HG03558 (cell line): ENCODE measurements around the gene CRCP.
"Not testable (repeated sequence)": the region's sequence is repeated elsewhere in the genome, so short reads cannot be mapped to it uniquely, and the experiment has no call there.

Source experiments
- ATAC-seq: cut with Tn5 transposase; IDR thresholded peaks from one replicate; pipeline ENCODE4 v1.9.1; 2021; ENCODE audit warnings: moderate number of reproducible peaks; ENCODE audit not compliant: unreplicated experiment; ENCODE audit errors: extremely low read depth

The CRCP gene

DNA sequence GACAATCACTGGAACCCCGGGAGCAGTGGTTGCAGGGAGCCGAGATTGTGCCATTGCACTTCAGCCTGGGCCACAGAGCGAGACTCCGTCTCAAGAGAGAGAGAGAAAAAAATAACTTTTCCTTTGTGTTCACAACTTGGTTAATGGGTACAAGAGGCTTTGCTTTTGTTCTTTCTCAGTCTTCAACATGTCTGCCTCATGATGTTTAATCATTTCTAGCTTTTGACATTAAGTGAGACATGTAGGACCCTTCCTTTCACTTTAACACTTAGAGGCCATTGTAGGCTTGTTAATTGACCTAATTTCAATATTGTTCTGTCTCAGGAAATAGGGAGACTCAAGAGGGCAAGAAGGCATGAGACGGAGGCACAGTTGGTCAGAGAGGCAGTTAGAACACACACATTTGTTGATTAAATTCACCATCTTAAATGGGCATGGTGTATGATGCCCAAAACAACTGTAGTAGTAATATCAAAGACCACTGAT, 9.3 kb upstream of the CRCP start:
- ATAC-seq, result no peak

DNA sequence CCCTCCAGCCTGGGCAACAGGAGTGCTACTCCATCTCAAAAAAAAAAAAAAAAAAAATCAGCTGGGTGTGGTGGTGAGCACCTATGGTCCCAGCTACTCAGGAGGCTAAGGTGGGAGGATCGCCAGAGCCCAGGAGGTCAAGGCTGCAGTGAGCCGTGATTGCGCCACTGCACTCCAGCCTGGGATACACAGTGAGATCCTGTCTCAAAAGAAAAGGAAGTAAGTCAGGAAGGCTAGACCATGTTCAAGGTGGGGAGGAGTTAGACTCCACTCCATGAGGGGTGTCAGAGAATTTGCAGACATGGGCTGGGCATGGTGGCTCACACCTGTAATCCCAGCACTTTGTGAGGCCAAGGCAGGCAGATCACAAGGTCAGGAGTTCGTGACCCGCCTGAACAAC, 6.2 kb upstream of the CRCP start:
- not testable (repeated sequence) for ATAC-seq

DNA sequence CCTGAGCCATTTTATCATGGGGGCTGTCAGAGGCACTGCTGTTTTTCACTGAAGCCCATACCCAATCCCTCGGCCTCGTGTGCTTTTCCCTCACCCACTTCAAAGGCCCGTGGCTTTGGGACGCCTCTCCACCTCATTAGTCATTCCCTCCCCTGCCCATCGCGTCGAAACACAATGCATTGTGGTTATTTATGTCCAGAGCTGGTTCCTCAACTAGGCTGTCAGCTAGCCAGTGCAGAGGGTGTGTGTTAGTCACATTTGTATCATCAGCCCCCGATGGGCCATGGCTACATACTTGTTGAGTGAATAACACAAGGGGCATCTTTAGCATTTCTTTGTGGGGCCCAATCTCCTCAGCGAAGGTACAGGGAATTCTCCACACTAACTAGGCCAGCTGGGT, 3.8 kb upstream of the CRCP start:
- no peak for ATAC-seq

DNA sequence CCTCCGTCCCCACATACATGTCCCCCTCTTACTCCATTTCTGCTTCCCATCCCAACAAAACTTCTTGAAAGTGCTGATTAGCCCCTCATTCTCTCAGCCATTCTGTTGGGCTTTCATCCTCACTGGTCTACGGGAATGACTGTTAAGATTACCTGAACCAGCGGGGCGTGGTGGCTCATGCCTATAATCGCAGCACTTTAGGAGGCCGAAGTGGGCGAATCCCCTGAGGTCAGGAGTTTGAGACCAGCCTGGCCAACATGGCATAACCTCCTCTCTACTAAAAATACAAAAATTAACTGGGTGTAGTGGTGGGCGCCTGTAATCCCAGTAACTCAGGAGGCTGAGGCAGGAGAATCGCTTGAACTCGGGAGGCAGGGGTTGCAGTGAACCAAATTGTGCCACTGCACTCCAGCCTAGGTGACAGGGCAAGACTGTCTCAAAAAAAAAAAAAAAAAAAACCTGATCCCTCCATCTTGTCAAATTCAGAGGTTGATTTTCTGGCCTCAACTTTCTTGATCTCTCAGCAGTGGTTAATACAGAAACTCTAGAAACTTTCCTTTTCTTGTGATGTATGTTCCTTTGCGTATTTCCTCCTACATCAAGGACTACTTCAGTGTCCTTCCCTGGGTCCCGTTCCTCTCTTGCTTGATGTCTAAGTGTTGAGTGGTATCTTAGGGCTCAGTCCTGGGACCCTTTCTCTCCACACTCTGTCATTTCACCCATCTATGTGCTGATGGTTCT, 2.2 kb downstream of the CRCP start:
- not testable (repeated sequence) for ATAC-seq

DNA sequence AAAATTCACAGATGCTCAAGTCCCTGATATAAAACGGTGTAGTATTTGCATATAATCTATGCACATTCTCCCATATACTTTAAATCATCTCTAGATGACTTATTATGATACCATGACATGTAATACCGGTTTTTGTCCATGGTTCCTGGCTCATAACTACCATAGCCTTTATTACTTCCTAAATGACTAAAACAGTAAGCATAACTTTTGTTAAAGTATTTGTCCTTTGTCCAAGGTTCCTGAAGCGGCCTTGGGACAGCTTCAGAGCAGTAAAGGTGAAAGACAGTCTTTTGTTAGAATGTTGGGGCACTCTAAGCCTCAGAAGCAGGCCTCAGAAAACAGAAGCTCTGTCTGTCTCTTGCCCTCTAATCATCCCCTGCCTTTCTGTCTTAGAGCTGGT, 4.0 kb downstream of the CRCP start:
- ATAC-seq, result no peak

DNA sequence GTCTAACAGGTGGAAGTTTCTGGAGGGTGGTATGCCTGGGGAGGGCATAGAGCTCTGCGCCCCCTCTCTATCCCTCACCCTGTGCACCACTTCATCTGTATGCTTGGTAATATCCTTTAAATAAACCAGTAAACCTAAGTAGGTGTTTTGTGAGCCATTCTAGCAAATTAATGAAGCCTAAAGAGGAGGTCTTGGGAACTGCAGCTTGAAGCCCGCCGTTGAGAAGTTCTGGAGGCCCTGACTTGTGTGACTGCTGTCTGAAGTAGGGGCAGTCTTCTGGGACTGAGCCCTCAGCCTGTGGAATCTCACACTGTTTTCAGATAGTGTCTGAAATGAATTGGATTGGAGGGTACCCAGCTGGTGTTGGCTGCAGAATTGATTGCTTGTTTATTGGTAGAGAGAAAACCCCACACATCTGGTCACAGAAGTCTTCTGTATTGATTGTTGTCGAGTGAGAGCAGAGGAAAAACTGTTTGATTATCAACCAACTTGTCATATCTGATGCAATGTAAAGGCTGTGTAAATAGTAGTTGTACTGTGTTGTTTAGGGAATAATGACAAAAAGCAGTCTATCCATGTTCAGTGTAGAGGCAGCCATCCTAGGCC, 4.7 kb downstream of the CRCP start:
- no peak for ATAC-seq

DNA sequence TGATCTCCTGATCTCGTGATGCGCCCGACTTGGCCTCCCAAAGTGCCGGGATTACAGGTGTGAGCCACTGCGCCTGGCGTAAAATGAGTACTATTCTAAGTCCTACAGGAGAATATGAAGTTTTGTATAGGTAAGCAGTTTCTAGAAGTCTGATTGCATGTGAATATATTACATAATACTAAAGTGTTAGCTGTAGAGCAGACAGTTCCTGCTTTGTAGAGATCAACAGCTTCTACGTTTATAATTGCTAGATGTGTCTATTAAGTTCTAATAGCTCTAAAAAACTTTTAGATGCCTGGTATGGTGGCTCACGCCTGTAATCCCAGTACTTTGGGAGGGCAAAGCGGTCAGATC, 8.5 kb downstream of the CRCP start:
- no peak for ATAC-seq

DNA sequence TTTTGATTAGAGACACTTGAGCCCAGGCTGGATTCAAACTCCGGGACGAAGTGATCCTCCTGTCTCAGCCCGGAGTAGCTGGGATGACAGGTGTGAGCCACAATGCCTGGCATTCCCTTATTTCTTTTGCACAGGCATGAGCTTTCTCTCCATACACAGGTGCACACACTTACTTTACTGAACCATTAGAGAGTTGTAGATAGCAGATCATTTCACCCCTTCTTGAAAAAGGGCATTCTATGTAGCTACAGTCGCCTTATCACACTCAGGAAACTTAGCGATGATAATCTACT, 9.9 kb downstream of the CRCP start:
- not testable (repeated sequence) for ATAC-seq

DNA sequence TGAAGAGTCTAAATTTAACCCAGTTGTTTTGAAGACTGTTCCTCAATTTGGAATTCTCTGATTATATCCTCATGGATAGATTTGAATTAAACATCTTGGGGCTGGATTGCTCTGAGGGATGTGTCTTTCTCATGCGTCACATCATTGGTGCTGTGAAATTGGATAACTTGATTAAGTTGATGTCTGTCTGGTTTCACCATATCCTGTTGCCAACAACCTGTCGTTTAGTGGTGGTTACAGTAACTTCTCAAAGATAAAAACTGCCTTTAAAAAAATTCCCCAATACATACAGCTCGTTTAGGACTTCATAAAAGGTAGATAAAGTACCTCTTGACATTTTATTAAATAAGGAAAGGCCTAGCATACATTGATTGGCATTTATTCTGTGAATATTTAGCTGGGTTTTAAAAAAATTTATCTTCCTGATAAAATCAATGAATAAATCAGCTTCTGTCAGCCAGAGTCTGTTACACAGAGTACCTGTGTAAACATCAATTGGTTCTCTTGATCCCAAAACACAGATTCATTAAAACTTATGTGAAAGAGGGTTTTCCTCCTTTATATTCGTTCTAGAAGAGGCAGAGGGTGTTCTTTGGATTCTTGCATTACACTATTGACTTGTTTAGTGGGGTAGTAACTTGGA, 10.5 kb downstream of the CRCP start:
- ATAC-seq, result no peak

DNA sequence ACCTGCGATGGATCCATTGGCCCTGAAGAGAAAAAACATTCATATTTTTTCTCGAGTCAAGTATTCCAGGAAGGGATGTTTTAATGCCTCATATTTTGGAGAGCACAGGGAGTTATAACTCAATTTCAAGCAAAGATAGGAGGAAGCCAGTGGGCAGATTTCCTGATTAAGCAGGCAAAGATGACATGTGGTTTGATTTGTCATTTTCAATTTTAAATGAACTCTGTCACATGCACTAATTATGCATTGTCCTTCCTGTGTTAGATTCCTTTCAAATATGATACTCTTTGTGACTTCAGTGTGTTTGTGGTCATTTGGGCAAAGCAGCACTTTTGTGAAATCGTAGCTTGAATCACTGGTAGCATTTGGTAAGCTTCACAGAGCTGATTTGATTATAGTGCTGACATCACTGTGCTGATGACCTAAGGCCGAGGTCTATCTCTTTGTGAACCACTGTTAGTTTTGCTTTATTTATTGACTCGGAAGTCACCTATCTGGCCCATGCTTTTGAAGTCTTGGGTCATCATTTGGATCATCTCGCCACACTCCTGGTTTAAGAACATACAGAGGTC, 11.2 kb downstream of the CRCP start:
- ATAC-seq, result not testable (repeated sequence)

DNA sequence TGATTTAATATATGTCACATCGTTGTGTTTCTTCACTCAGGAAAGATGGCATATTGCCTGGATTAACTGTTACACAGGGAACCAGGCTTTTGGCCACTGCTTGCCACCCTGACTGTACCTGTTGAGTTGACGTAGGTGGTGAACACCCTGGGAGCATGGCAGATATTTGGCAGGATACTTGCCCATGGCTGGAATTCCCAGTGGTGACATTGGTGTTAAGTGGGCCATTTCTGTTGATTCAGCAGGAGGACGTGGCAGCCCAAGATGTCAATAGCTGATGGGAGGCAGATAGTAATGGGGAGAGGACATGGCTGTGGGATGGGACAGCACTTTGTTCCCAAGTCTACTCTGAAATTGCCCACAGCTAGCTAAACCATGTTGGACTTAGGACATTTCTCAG, 12.5 kb downstream of the CRCP start:
- ATAC-seq, result not testable (repeated sequence)

DNA sequence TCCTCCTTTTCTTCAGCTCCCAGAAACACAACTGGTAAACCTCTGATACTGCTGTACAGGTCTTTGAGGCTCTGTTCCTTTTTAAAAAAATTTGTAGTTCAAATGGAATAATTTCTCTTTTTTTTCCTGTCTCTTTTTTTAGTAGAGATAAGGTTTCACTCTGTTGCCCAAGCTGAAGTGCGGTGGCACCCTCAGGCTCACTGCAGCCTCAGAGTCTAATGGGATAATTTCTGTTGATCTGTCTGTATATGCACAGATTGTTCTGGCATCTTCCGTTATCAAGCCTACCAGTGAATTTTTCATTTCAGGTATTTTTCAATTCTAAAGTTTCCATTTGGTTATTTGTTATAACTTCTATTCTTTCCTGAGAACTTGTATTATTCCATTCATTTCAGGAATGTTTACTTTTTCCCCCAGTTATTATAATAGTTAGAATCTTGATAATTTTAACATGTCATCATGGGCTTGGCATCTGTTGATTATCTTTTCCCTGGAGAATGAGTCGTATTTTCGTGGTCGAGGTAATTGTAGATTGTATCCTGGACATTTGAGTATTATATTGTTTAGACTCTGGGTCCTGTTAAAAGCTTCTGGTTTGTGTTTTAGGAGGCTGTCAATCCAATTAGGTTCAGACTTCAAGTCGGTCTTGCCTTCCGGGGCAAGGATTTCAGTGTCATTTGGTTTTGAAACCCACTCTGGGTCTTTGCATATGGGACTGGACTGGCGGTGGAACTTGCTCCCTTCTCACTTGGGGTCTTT, 24.5 kb downstream of the CRCP start:
- no peak for ATAC-seq

DNA sequence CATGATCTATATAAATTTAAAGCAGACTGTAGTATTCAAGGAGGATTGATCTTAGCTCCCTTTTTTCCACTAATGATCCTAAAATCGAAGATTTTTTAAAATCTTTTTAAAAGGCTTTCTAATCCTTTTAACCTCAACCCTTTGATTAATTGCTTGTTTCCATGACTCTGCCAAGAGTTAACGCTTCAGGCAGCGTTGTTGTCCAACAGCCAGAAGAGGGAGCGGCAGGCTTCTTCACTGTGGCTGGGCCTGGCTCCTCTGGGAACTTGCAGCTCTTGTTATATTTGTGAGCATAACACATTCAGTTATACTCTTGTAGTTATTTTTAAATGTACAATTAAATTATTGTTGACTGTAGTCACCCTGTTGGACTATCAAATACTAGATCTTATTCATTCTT, 26.3 kb downstream of the CRCP start:
- ATAC-seq, result no peak

DNA sequence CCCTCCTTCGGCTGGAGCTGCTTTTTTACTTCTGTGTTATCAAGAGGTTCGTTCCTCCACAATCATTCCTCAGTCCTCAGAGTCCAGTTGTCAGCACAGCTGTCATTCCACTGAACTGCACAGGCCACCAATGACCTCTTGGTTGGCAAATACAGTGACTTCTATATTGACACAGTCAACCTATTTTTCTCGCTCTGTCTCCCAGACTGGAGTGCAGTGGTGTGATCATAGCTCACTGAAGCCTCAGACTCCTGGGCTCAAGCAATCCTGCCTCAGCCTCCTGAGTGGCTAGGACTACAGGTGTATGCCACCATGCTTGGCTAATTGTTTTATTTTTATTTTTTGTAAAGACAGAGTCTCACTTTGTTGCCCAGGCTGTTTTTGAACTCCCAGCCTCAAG, 27.7 kb downstream of the CRCP start:
- no peak for ATAC-seq

DNA sequence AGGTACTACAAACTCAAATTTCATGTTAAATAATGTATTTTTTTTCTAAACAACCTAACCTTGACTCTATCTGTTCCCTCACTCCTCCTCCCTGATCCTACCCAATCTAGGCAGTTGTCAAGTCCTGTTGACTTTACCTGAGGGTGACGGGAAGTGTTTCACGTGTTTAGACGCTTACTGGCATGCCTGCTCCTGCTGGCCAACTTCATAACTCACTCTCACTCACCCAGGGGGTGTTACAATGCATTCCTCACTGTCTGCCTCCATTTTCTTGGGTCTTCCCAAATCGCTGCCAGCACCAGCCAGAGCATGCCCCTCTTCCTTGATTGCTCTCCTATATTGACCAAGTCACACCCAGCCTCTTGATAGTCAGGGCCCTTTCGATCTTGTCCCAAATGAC, 28.3 kb downstream of the CRCP start:
- ATAC-seq, result no peak

DNA sequence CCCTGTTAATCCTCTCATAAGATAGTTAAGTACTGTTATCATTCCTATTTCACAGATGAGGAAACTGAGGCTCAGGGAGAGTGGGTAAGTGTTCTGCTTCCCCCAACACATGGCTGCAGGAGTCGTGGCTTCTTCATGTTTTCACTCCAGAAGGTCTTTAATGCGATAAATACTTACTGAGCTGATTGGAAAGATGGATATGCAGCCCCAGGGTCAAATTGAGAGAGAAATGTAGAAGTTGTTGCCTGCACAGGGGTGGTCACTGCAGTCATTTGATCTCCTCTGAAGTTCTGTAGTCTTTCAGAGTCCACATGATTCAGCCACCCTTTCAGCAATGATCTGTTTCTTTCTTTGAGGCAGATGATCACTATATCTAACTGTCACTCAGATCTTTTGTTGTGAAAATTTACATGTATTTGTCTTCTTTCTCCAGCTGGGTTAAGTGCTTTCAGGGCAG, 29.3 kb downstream of the CRCP start:
- no peak for ATAC-seq

DNA sequence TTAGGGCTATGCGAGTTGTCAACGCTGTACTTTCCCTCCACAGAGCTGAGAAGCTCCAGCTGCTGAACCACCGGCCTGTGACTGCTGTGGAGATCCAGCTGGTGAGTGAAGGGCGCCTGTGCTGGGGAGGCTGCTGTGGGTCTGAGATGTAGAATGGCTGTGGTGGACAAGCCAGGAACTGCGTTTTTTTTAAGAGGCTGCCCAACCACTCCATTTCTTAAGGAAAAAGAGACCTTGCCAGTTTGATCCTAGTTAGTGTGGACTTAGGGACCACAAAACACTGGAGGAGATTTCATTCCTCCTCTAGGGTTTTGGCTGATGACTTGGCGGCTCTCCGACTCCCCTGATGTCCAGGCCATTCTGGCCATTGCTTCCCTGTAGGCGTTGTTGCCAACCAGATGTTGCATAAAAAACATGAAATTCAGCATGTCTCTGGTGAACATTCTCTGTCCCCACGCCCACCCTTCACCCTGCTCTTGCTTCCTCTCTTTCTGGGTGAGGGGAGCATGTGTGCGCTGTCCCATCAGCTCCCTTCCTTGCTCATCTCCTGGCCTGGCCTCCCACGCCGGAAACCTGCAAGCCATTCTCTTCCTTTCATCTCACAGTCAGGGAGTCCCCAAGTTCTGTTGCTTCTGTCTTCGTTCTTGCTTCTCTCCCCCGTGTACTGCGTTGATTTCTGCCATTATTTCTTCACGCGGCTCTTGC, 30.9 kb downstream of the CRCP start:
- ATAC-seq, result no peak

DNA sequence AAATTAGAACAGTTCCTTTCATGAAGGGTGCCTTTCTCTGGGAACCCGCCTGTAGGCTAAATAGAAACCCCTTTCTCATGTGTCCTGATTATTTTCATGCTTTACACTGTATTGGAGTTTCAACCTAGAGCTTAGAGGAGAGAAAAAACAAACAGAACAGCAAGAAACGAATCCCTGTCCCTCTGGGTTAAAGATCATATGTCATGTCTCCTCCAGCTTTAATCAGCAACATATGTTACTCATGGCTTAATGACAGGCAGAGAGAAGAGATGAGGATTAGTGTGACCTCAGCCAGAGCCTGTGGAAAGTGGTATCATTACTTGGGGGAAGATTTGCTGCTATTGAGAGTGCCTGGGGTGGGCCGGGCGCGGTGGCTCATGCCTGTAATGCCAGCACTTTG, 32.1 kb downstream of the CRCP start:
- no peak for ATAC-seq

DNA sequence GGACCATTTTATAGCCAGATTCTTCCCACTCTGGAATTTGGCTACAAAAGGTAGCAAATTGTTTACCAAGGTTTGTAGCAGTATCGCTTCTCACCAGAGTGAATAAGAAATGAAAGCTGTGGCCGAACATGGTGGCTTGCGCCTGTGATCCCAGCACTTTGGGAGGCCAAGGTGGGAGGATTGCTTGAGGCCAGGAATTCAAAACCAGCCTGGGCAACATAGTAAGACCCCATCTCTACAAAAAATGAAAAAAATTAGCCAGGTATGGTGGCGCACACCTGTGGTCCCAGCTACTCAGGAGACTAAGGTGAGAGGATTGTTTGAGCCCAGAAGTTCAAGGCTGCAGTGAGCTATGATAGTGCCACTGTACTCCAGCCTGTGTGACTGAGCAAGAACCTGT, 33.0 kb downstream of the CRCP start:
- ATAC-seq, result not testable (repeated sequence)

DNA sequence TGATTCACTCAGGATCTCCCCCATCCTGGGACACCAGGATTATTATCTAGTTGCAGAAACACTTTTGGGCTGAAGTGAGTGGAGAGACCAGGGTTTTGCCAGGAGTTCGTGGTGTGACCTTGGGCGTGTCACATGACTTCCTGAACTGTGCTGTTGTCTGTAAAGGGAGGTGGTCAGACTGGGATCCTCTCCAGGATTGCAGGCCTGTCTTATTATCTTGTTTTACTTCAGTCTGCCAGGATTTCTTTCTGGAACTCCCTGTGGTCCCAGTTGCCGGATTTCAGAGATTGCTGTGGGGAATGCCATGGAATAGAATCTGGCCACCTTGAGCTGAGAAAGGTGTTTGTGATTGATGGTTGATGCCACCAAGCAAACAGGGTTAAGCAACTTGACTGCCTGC, 35.8 kb downstream of the CRCP start:
- ATAC-seq, result no peak
